ENCODE data around the gene PHLPP2. TPM values are rescaled to one million over a fixed set of nuclear protein-coding genes. Genes with fewer than 3 reads are reported as not detected.

Gene PHLPP2
- total RNA-seq, 4 donors from 2014 or later = 50.5 to 98.4 (median 89.6) TPM

- Histone ChIP-seq H3K9me3 (no peaks in the 10 kb centered on the region), H3K27ac (peak overlapping the region; percentile 59 to 77 (median 68)), H3K4me1 (peaks cover 3 to 30% (median 22%) of the 10 kb centered on the region in 4 donors), H3K36me3 (no peaks in the 10 kb centered on the region), H3K4me3 (no peak overlapping the region), H3K27me3 (no peaks in the 10 kb centered on the region)
- no peak for TF ChIP-seq EP300 (IDR thresholded peaks at IDR 0.05; ENCODE audit: low read depth)
- TF ChIP-seq POLR2AphosphoS5 (IDR thresholded peaks at IDR 0.05) = no peak
- TF ChIP-seq CTCF (IDR thresholded peaks at IDR 0.05) = no peak
- no peak for TF ChIP-seq POLR2A (IDR thresholded peaks at IDR 0.05)
- in situ Hi-C loops (cut with MboI; ENCODE audit: low pct_ligation_motif_present in 1 of 4, low pct_unique_long_range_greater_than_20kb in 1 of 4, low sequenced_read_pairs in 3 of 4) = no loop called here
- DNase-seq = no peak
- 97% methylated on average over 2 of the region's 2 CpGs; no CpG with 5 or more reads in 1 of the 2 donors for WGBS, 2 donors (ENCODE audit: low coverage in 1 of 2)
- intact Hi-C loops (cut with DNase I; ENCODE audit: low total_unique reads) = no loop called here
Observed at GRCh38 chr16:71708696-71709095, 15.8 kb downstream of the PHLPP2 start.

- intact Hi-C loops (cut with DNase I; ENCODE audit: low total_unique reads) (no loop called here), in situ Hi-C loops (cut with MboI; ENCODE audit: low pct_ligation_motif_present in 1 of 4, low pct_unique_long_range_greater_than_20kb in 1 of 4, low sequenced_read_pairs in 3 of 4) (no loop called here)
- WGBS, 2 donors (ENCODE audit: low coverage in 1 of 2) = 93% methylated on average over 7 of the region's 7 CpGs; no CpG with 5 or more reads in 1 of the 2 donors
- TF ChIP-seq POLR2A (IDR thresholded peaks at IDR 0.05) (no peak), EP300 (IDR thresholded peaks at IDR 0.05; ENCODE audit: low read depth) (no peak), POLR2AphosphoS5 (IDR thresholded peaks at IDR 0.05) (no peak), CTCF (IDR thresholded peaks at IDR 0.05) (no peak)
- no peaks in the 10 kb centered on the region for H3K36me3 ChIP-seq
- H3K27ac ChIP-seq = peak overlapping the region; percentile 59 to 77 (median 68)
- peaks cover 3 to 30% (median 22%) of the 10 kb centered on the region in 4 donors for H3K4me1 ChIP-seq
- DNase-seq = no peak
- H3K27me3 ChIP-seq = no peaks in the 10 kb centered on the region
- no peaks in the 10 kb centered on the region for H3K9me3 ChIP-seq
- no peak overlapping the region for H3K4me3 ChIP-seq
Observed at GRCh38 chr16:71707199-71707598, 17.3 kb downstream of the PHLPP2 start.

- peaks cover 3 to 30% (median 22%) of the 10 kb centered on the region in 4 donors for H3K4me1 ChIP-seq
- no peak overlapping the region for H3K27ac ChIP-seq
- peaks cover 0 to 6% (median 0%) of the 10 kb centered on the region in 4 donors for H3K36me3 ChIP-seq
- no peaks in the 10 kb centered on the region for H3K27me3 ChIP-seq
- TF ChIP-seq POLR2AphosphoS5 (IDR thresholded peaks at IDR 0.05) (no peak), CTCF (IDR thresholded peaks at IDR 0.05) (no peak), POLR2A (IDR thresholded peaks at IDR 0.05) (no peak), EP300 (IDR thresholded peaks at IDR 0.05; ENCODE audit: low read depth) (no peak)
- H3K9me3 ChIP-seq = no peaks in the 10 kb centered on the region
- no peak overlapping the region for H3K4me3 ChIP-seq
- intact Hi-C loops (cut with DNase I; ENCODE audit: low total_unique reads) = no loop called here
- WGBS, 2 donors (ENCODE audit: low coverage in 1 of 2) = 91% methylated on average over 2 of the region's 2 CpGs; no CpG with 5 or more reads in 1 of the 2 donors
- DNase-seq = no peak
- in situ Hi-C loops (cut with MboI; ENCODE audit: low pct_ligation_motif_present in 1 of 4, low pct_unique_long_range_greater_than_20kb in 1 of 4, low sequenced_read_pairs in 3 of 4) = no loop called here
Observed at GRCh38 chr16:71706046-71706445, 18.5 kb downstream of the PHLPP2 start.

GRCh38 chr16:71703333-71703732 is 21.2 kb downstream of the PHLPP2 start:
- DNase-seq = no peak
- Histone ChIP-seq H3K9me3 (no peaks in the 10 kb centered on the region), H3K4me1 (peaks cover 3 to 13% (median 12%) of the 10 kb centered on the region in 4 donors), H3K27ac (no peak overlapping the region), H3K36me3 (peaks cover 0 to 6% (median 0%) of the 10 kb centered on the region in 4 donors), H3K27me3 (no peaks in the 10 kb centered on the region), H3K4me3 (no peak overlapping the region)
- TF ChIP-seq POLR2A (IDR thresholded peaks at IDR 0.05) = no peak
- TF ChIP-seq CTCF (IDR thresholded peaks at IDR 0.05) = no peak
- no peak for TF ChIP-seq EP300 (IDR thresholded peaks at IDR 0.05; ENCODE audit: low read depth)
- TF ChIP-seq POLR2AphosphoS5 (IDR thresholded peaks at IDR 0.05) = no peak
- in situ Hi-C loops (cut with MboI; ENCODE audit: low pct_ligation_motif_present in 1 of 4, low pct_unique_long_range_greater_than_20kb in 1 of 4, low sequenced_read_pairs in 3 of 4) = no loop called here
- 86 to 88% methylated on average over 1 of the region's 1 CpG for WGBS, 2 donors (ENCODE audit: low coverage in 1 of 2)
- intact Hi-C loops (cut with DNase I; ENCODE audit: low total_unique reads) = no loop called here
